ENCODE measurements around the gene PGAP3.

Gene PGAP3

GRCh38 chr17:39634384-39634871, 53.4 kb downstream of the PGAP3 start:
- Mint-ChIP-seq H3K27ac (no peak overlapping the region), H3K4me1 (ENCODE audit: low read depth in 2 of 2) (peaks cover 23 to 27% of the 10 kb centered on the region in 2 donors)

GRCh38 chr17:39633570-39634183, 54.2 kb downstream of the PGAP3 start:
- Mint-ChIP-seq H3K9me3 (no peaks in the 10 kb centered on the region), H3K27me3 (peaks cover 17 to 38% of the 10 kb centered on the region in 2 donors), H3K4me1 (ENCODE audit: low read depth in 2 of 2) (peaks cover 18 to 20% of the 10 kb centered on the region in 2 donors), H3K27ac (no peak overlapping the region), H3K36me3 (ENCODE audit: insufficient read depth) (no peaks in the 10 kb centered on the region), H3K4me3 (no peak overlapping the region)
- DNase-seq (no peak), ATAC-seq (replicated peaks) (no peak)

More at GRCh38 chr17:39634384-39634871, 53.4 kb downstream of the PGAP3 start:
- Mint-ChIP-seq H3K4me3 (no peak overlapping the region), H3K36me3 (ENCODE audit: insufficient read depth) (no peaks in the 10 kb centered on the region), H3K27me3 (peaks cover 15 to 31% of the 10 kb centered on the region in 2 donors), H3K9me3 (no peaks in the 10 kb centered on the region)
- DNase-seq (peak in 2 of 3 experiments; percentile 22 to 24), ATAC-seq (replicated peaks) (no peak)

- ATAC-seq (replicated peaks): no peak
- H3K27ac Mint-ChIP-seq: peak overlapping the region in 1 of 2 donors; percentile 72
- no peaks in the 10 kb centered on the region for H3K9me3 Mint-ChIP-seq
Measured at GRCh38 chr17:39632153-39632941, 55.5 kb downstream of the PGAP3 start.

GRCh38 chr17:39631403-39631802, 56.5 kb downstream of the PGAP3 start:
- Mint-ChIP-seq H3K27ac (peak overlapping the region in 1 of 2 donors; percentile 72), H3K27me3 (peaks cover 31 to 59% of the 10 kb centered on the region in 2 donors), H3K36me3 (ENCODE audit: insufficient read depth) (no peaks in the 10 kb centered on the region), H3K4me3 (no peak overlapping the region), H3K9me3 (no peaks in the 10 kb centered on the region), H3K4me1 (ENCODE audit: low read depth in 2 of 2) (peaks cover 2 to 8% of the 10 kb centered on the region in 2 donors)
- DNase-seq (no peak), ATAC-seq (replicated peaks) (no peak)

More at GRCh38 chr17:39632153-39632941, 55.5 kb downstream of the PGAP3 start:
- peaks cover 4 to 9% of the 10 kb centered on the region in 2 donors for H3K4me1 Mint-ChIP-seq (ENCODE audit: low read depth in 2 of 2)
- H3K4me3 Mint-ChIP-seq: no peak overlapping the region
- peaks cover 27 to 51% of the 10 kb centered on the region in 2 donors for H3K27me3 Mint-ChIP-seq
- DNase-seq: no peak
- no peaks in the 10 kb centered on the region for H3K36me3 Mint-ChIP-seq (ENCODE audit: insufficient read depth)

GRCh38 chr17:39629898-39630297, 58.0 kb downstream of the PGAP3 start:
- Mint-ChIP-seq H3K27ac (no peak overlapping the region), H3K4me1 (ENCODE audit: low read depth in 2 of 2) (peaks cover 6 to 9% of the 10 kb centered on the region in 2 donors), H3K36me3 (ENCODE audit: insufficient read depth) (no peaks in the 10 kb centered on the region), H3K4me3 (no peak overlapping the region), H3K9me3 (no peaks in the 10 kb centered on the region), H3K27me3 (peaks cover 38 to 74% of the 10 kb centered on the region in 2 donors)
- no peak for ATAC-seq (replicated peaks)
- no peak for DNase-seq

GRCh38 chr17:39629494-39629880, 58.4 kb downstream of the PGAP3 start:
- Mint-ChIP-seq H3K27ac (no peak overlapping the region), H3K36me3 (ENCODE audit: insufficient read depth) (no peaks in the 10 kb centered on the region), H3K4me3 (no peak overlapping the region), H3K9me3 (no peaks in the 10 kb centered on the region), H3K4me1 (ENCODE audit: low read depth in 2 of 2) (peaks cover 6 to 11% of the 10 kb centered on the region in 2 donors), H3K27me3 (peaks cover 38 to 78% of the 10 kb centered on the region in 2 donors)
- ATAC-seq (replicated peaks) (no peak), DNase-seq (no peak)

GRCh38 chr17:39628655-39629493, 59.0 kb downstream of the PGAP3 start:
- H3K27ac Mint-ChIP-seq: no peak overlapping the region
- no peaks in the 10 kb centered on the region for H3K36me3 Mint-ChIP-seq (ENCODE audit: insufficient read depth)
- no peaks in the 10 kb centered on the region for H3K9me3 Mint-ChIP-seq
- H3K4me3 Mint-ChIP-seq: no peak overlapping the region
- peaks cover 38 to 79% of the 10 kb centered on the region in 2 donors for H3K27me3 Mint-ChIP-seq
- DNase-seq (no peak), ATAC-seq (replicated peaks) (no peak)
- H3K4me1 Mint-ChIP-seq (ENCODE audit: low read depth in 2 of 2): peaks cover 6 to 9% of the 10 kb centered on the region in 2 donors

- Mint-ChIP-seq H3K4me3 (peak overlapping the region; percentile 13 to 56), H3K27me3 (peaks cover 38 to 79% of the 10 kb centered on the region in 2 donors), H3K9me3 (no peaks in the 10 kb centered on the region), H3K36me3 (ENCODE audit: insufficient read depth) (peaks cover 3% of the 10 kb centered on the region), H3K27ac (no peak overlapping the region), H3K4me1 (ENCODE audit: low read depth in 2 of 2) (peaks cover 11 to 12% of the 10 kb centered on the region in 2 donors)
- no peak for DNase-seq
- ATAC-seq (replicated peaks): no peak
Measured at GRCh38 chr17:39627712-39628516, 59.9 kb downstream of the PGAP3 start.

- Mint-ChIP-seq H3K27me3 (peaks cover 37 to 75% of the 10 kb centered on the region in 2 donors), H3K4me3 (peak overlapping the region; percentile 28 to 47), H3K9me3 (no peaks in the 10 kb centered on the region), H3K27ac (no peak overlapping the region), H3K36me3 (ENCODE audit: insufficient read depth) (peaks cover 3% of the 10 kb centered on the region), H3K4me1 (ENCODE audit: low read depth in 2 of 2) (peaks cover 16 to 19% of the 10 kb centered on the region in 2 donors)
- no peak for ATAC-seq (replicated peaks)
- DNase-seq: no peak
Measured at GRCh38 chr17:39627047-39627711, 60.7 kb downstream of the PGAP3 start.

GRCh38 chr17:39626171-39627046, 61.4 kb downstream of the PGAP3 start, which contains the start of gene PPP1R1B:
Gene PPP1R1B (plus strand): TSS chr17:39626952. CDS start chr17:39627393, 441 bp downstream.
- H3K27ac Mint-ChIP-seq: no peak within 1 kb of the TSS
- peaks cover 22 to 25% of the 10 kb centered on the region in 2 donors for H3K4me1 Mint-ChIP-seq (ENCODE audit: low read depth in 2 of 2)
- DNase-seq (no peak), ATAC-seq (replicated peaks) (no peak)
- H3K27me3 Mint-ChIP-seq: peaks cover 29 to 68% of the 10 kb centered on the region in 2 donors
- no peaks in the 10 kb centered on the region for H3K9me3 Mint-ChIP-seq
- peaks cover 3% of the 10 kb centered on the region for H3K36me3 Mint-ChIP-seq (ENCODE audit: insufficient read depth)
- H3K4me3 Mint-ChIP-seq: peak within 1 kb of the TSS; percentile 47 to 56

GRCh38 chr17:39625198-39625785, 62.6 kb downstream of the PGAP3 start:
- H3K4me3 Mint-ChIP-seq: peak overlapping the region in 1 of 2 donors; percentile 38
- H3K9me3 Mint-ChIP-seq: no peaks in the 10 kb centered on the region
- peaks cover 22 to 25% of the 10 kb centered on the region in 2 donors for H3K4me1 Mint-ChIP-seq (ENCODE audit: low read depth in 2 of 2)
- peak overlapping the region in 1 of 2 donors; percentile 54 for H3K27ac Mint-ChIP-seq
- peaks cover 23 to 57% of the 10 kb centered on the region in 2 donors for H3K27me3 Mint-ChIP-seq
- no peak for ATAC-seq (replicated peaks)
- no peak for DNase-seq
- H3K36me3 Mint-ChIP-seq (ENCODE audit: insufficient read depth): peaks cover 3% of the 10 kb centered on the region
